HG02642 (cell line): ENCODE data around the gene ARX.

ENCODE experiments used
- ATAC-seq: cut with Tn5 transposase; IDR thresholded peaks from one replicate; pipeline ENCODE4 v1.9.1; 2021; ENCODE audit warnings: mild to moderate bottlenecking; ENCODE audit not compliant: unreplicated experiment, poor library complexity

The ARX gene

DNA sequence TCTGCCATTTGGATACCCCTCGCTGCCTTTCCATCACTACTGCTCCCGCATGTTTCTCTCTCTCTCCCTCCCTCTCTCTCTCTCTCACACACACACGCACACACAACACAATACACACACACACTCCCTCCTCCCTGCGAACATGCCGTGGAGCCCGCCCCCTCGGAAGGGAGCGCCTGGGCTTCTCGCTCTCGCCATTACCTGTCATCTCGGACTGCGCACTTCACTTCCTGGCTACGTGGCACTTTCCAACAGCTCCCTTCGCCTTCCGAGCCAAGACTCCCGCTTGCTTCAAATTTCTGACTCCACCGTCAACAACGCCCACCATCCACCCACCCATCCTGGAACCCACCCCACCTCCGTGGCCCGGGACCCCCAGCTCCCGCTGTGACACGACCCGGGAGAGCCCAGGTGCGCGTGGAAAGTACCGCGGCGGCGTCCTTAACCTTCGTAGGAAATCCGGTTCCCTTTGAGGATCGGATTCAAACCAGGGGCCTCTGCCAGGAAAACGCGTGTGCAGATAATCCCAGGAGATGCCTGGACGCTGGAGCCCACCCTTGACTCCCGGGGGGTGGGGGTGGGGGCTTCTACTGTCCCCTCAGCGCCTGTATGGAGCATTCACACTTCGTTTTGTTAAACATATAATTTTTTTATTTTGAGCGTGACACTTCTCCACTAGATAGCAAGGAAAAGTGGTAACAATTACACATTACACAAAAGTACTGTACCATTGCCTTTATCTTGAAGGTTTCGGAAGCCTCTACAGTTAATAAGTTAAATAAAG lies 12.5 kb downstream of the ARX start:
- ATAC-seq, result no peak

DNA sequence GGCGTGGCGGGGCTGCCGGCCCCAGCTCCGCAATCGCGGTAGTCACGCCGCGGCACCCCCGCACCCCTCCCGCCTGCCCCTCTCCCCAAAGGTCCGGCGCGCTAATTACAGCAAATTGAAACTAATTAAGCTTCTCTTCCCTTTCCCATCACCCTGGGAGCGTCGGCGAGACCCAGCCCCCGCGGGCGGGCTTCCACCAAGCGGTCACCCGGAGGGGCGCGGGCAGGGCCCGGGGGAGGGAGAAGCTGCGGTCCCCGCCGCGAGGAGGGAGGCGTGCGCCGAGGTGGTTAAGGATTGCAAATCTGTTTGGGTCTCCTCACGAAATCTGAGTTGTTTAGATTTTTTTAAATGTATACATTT lies 13.1 kb downstream of the ARX start:
- ATAC-seq, result no peak

DNA sequence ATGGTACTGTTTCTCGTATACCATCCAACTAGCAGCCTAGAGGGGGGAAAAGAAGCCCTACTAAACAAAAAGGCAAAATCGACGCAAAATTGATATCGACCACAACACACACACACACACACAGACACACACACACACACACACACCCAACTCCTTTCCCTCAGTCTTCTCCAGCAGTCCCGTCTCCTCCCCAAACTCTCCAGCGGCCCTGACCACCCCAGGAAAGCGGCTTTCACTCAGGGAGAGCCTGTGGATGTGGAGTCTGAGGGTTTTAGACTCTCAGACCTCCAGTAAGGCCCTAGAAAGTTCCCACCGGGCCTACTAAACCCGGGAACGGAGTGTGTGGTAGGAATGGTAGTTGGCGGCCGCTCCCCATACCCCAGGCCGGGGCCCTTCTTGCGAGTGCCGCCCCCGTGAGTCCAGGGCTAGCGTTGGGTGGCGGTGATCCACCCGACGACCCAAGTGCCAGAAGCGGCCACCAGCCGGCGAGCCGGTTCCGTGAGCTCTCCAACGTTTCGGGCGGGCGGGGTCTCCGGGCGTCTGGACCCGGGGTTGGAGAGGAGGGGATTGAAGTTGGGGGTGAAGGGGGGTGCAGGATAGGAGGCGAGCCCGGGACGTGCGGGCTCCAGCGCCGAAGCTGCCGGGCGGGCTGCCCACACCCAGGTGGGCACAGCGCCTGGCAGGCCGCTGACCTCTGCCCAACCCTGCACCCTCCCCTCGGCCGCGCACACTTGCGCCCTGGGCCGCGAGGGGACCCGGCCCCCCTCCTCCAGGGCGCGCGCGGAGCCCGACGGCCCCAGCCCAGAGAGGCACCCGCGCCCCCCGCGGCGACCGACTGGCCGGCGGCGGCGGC lies 13.7 kb downstream of the ARX start:
- ATAC-seq, result no peak

DNA sequence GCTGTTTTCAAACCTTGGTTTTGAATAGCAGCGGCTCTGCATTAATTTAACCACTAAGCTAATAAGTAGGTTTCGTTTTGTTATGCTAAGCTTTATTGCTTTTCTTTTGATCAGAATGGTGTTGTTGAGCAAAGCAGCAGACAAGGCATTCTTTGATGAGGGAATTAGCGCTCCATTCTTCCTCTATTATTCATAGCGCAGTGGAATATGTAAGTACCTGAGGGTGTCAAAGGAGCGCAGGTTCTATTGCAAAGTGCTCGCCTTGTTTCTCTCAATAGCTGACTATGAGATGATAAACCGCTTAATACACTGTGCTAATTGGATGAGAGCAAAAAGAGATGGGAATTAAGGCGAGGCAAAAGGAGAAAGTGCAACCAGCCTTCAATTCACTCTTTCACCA lies 16.3 kb downstream of the ARX start:
- ATAC-seq, result no peak

DNA sequence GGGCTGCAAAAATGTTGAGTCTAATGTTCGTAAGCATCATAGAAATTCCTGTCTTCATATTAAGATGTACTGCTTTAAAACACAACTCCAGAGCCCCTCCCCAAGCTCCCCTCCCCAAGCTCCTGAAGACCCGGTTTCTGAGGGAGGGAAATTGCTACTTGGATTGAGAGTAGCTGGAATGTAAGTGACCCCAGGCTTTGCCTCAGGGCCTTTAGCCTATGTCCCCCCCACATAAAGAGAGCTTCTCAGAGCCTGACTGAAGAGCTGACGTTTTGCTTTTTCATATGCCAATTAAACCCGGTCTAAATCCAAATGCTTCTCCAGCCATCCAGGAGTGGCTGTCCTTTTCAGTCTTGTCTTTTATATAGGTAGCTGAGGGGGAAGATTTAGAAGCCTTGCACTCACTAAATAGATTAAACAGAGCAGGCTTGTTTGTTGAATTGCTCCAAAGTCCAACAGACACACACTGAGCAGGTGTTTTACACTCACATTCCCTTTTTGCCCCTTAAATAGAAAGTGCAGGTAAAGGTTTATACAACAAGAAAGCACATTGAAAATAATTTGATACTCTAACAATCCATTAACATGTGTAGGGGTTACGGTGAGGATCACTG lies 19.6 kb downstream of the ARX start:
- no peak for ATAC-seq

DNA sequence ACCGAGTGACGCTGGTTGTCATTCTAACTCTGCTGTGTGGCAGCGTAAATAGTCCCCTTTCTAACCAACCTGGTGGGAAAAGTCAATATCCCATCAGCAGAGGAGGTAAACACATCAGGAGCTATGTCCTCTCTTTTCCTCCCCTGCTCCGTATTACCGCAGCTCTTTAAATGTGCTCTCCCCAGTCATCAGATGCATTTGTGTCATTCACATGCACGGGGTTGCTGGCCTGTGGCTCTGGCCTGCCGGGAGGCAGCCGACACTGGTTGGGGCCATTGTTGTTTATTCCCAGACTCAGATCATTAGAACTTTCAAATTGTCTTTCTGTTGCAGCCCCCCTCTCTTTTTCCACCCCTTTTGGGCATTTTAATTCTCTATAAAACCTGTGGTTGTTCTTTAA lies 21.9 kb downstream of the ARX start:
- ATAC-seq, result no peak

DNA sequence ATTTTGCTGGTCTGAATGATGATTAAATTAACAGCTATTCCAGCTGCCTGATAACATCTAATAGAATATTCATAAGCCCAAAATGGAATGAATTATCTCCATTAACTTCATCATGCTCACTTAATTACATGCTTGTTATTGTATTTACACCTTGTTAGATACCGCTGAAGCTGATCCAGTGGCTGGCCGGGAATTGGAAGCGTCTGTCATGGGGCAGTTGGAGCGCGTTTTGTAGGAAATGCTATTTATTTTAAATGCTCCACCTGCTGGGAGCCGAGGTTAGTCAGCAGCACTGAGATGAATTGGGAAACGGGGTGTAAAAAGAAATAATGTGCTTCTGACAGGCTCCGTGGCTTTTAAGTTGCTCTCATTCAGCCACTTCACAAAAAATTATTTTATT lies 25.2 kb downstream of the ARX start:
- no peak for ATAC-seq

DNA sequence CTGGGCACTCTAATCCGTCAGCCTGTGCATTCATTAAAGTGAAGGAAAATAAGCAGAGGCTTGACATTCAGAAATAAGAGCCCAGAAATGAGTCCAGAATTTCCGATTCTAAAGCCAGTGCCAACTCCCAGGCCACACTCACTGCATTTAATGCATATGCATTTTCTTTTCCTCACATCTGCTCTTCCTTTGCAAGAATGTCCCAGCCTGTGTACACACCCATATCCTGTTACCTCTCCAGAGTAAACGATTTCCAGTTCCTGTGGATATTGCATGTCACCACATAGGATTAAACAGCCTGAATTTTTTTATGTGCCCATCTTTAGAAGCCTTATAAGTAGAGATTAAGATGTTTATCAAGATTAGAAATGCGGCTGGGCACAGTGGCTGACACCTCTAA lies 27.5 kb downstream of the ARX start:
- ATAC-seq, result no peak

DNA sequence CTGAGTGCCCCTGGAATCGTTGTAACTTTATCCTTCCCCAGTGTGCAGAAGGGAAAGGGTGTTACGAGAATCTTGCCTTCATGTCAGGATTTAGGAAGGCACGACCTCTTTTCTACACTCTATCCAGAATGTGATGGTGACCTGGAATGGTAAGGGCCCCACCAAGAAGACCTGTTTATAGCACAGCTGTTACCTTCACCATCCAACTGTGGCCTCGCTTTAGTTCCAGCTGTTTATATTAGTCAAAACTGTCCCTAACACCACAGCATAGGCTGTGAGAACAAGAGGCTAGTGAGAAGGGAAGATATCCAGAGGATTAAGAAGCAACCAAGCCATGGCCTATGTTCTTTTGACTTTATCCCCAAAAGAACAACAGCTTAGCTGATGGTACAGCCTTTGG lies 28.0 kb downstream of the ARX start:
- no peak for ATAC-seq

DNA sequence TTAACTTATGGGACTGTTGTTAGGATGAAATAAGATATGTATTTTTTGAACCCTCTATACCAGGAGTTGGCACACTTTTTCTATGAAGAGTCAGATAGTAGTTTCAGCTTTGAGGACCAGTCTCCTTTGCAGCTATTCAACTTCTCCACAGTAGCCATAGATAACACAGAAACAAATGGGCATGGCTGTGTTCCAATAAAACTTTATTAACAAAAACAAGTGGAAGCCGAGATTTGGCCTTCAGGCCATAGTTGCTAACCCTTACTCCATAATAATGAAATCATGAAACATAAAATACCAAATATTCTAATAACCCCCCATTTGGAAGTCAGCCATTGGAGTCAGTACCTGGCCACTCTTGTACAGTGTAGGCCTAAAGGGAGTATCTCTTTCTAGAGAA lies 30.6 kb downstream of the ARX start:
- ATAC-seq, result no peak

DNA sequence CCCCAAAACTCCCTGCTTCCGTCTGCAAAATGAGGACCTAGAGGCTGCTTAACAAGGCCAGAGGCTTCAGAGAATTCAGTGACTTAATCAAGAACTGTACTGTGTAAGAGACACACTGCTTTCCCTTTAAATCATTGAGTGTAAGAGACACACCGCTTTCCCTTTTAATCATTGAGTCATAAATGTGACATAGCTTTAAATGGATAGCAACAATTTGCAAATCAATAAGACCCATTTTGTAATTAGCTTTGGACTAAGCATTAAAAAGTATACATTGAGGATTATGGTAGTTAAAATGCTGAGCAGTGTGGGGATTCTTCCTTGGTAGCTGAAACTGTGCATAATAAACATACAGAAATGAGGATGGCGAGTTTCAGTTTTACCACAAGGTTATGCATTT lies 31.8 kb downstream of the ARX start:
- ATAC-seq, result no peak

DNA sequence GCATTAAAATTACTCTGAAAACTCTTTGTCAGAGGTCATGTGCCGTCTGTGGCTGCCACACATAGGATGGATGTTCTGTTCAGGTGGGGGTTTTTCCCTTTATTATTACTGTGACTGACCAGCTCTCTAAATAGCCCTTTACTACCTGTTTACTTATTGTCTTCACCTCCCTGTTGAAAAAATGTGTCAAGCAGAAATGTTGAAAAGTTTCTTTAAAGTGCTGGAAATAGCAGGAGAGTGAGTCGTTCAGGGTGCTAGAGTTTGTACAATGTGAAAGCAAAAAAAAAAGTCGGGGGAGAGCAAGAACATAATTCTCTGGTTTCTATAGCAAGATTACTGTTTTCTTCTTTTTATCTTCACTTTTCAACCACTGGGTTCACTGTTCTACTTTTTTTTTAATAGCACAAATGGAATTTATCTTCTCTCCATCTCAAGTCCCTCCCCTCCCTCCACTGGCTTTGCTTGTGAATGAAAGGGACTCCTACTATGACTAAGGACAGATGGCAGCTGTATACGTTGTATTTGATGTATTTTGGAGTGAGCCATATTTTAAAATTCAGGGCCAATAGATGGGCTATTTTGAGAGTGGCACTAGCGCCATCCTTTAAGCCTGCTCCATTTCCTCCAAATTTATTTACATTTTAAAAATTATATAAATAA lies 33.3 kb downstream of the ARX start:
- no peak for ATAC-seq

DNA sequence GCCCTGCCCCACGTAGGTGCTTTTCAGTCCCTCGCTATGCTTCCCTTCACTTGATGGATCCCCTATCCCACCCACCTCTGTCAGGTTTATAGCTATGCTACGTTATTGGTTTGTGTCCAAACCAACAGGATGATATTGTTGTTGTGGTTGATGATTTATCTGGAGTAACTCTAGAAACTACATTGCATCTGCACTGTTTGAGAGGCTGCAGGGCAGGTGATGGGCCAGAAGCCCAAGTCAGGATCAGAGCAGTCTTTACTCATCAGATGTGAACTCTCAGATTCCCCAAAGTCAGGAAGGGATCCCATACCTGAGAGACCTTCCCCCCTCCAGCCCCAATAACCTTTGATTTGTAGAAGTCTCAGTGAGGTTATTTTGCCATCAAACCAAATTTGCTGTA lies 34.7 kb downstream of the ARX start:
- ATAC-seq, result no peak

DNA sequence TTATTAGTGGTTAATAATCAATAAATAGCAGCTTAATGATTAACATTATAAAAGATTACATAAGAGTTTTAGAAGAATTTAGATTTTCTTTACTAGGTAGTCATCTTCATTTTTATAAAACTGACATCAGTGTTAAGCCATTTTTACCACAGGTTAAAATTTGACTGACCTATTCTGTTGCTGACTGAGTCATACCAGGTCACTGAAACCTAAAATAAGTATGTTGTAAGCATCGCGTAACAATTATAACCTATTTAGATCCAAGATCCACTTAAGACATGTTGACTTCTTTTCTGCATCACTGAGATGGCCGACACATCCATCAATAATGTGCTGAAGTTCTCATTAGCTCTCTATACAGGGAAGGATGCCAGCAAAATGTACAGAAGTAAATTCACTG lies 36.7 kb downstream of the ARX start:
- no peak for ATAC-seq

DNA sequence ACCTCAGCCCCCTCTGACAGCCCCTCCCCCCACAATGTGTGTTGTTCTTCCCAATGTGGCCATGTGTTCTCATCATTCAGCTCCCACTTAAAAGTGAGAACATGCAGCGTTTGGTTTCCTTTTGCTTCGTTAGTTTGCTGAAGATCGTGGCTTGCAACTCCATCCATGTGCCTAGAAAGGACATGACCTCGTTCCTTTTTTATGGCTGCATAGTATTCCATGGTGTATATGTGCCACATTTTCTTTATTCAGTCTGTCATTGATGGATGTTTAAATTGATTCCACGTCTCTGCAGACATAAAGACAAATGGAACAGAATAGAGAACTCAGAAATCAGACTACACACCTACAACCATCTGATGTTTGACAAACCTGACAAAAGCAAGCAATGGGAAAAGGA lies 46.0 kb downstream of the ARX start:
- no peak for ATAC-seq

DNA sequence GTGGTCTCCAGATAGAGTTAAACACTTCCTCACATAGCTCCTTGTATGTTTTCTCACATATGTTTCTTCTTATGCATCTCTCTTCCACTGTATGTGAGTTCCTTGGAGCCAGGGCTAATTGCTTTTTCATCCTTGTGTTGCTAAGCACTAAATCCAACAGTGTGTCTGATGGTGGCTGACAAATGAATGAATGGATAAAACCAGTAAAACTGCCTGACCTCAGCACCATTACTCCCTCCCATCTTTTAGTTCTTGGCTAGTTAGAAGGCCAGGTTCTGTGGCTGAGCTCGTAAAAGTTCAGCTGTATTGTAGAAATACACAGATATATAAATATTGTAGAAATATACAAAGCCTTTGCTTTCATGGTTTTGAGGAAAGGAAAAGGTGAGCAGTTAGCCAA lies 50.4 kb downstream of the ARX start:
- ATAC-seq, result no peak

DNA sequence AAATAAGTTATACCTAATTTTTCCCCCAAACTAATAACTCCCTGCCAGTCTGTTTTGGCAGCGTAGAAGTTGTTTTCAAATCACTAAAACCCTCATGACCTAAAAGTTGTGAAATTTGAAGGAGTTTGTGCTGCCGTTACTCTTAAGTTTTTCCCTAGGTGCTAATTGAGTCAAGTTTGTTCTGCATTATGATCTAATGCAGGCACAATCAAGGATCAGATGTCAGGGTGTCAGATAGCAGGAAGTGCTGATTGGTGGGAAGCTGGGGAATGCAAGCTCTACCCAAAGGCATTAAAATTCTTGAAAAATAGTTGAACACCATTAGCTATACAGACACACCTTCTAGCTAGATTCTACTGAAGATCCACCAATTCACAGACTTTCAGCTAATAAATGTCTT lies 51.9 kb downstream of the ARX start:
- no peak for ATAC-seq

DNA sequence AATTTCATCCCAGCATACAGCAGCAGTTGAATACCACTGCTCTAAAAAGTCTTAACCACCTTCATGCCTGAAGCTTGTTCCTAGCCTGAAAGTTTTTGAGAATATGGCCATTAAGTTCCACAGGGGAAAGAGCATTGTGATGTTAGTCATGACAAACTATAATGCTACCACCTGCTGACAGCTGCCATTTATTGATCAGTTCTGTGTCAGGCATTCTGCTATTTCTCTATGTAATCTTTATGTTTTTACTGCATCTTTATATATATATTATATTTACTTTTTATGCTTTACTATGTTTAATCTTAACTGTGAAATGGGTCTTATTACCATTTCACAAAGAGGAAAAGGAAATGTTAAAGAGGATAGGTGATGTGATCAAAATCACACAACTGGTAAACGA lies 54.0 kb downstream of the ARX start:
- ATAC-seq, result no peak

DNA sequence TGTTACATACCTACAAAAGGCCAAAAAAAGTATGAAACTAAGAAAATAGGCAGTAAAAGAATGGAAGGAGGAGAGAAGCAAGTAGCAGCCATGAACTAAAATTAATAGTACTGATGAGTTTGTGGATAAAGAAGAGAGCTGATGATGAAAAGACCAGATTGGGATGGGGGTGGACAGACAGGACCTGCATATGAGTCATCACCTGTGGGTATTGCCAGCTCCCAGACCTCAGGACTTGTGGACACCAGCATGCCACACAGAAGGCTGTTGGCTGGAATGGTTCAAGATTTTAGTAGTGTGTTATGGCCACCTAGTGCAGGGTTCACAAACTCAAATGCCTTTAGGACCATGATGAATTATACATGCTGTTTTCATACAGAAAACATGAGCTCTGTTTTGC lies 58.9 kb downstream of the ARX start:
- no peak for ATAC-seq

DNA sequence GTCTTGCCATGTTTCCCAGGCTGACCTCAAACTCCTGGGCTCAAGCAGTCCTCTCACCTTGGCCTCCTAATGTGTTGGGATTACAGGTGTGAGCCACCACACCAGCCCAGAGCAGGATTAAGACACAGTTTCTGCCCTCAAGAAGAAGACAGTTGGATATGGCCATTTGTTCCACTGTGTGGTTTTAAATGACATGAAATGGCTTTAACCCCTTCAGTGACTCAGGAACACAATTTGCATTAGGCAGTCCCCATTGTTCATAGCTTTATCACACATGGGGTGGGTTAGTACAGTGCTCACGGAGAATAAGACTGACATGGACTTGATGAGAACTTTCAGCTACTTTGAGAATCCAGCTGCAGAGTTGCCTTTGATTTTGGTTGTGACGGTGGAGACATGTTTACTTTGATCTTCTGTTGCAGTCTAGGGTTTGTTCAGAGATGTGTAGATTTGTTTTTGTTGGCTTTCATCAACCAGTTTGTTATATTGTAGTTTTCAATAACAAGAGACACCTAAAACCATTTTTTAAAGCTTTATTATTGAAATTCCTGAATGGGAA lies 60.3 kb downstream of the ARX start:
- ATAC-seq, result no peak

DNA sequence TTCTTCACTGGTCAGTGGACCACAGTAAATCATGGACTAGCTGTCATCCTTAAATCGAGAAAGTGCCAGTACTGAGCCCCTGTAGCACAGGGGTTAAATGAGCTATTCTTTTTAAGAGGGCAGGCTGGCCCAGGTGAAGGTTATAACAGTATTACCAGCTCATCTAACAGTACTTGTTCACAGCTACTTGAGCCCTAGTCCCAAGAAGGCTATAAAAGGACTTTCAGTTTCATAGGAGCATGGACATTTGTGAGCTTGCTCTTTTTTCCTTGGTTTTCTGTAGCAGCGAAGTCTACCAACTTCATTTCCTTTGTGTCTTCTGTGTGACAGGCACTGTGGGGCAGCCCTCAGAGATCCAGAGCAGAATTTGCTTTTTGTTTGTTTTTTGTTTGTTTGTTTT lies 61.0 kb downstream of the ARX start:
- ATAC-seq, result no peak
